Astrocyte (in vitro differentiated cells and primary cell): ENCODE results near the gene PDZRN4. TPM values are rescaled to one million over a fixed set of nuclear protein-coding genes. Genes with fewer than 3 reads are reported as not detected.
"Not testable (repeated sequence)": the region's sequence is repeated elsewhere in the genome, so short reads cannot be mapped to it uniquely, and the experiment has no call there.

Experiments
- DNase-seq: peaks from one replicate; pipeline ENCODE4 v3.0.0-alpha.2; 2010; ENCODE audit warnings: low read depth
- FAIRE-seq: peaks from 2 replicates; lab custom pipeline; 2011; peaks lifted over from hg19 to GRCh38; lab: Jason Lieb, UNC
- H2AFZ ChIP-seq: 2 replicates; pipeline ENCODE4 v1.6.0; 2012; ENCODE audit warnings: low read depth, low read length, inconsistent platforms
- H3K27ac ChIP-seq: 2 replicates; pipeline ENCODE4 v1.5.1; 2011; ENCODE audit warnings: low read depth, low read length, inconsistent platforms
- H3K27me3 ChIP-seq: 2 replicates; pipeline ENCODE4 v1.6.0; 2011; ENCODE audit warnings: low read length, inconsistent platforms; ENCODE audit not compliant: insufficient read depth
- H3K36me3 ChIP-seq: 2 replicates; pipeline ENCODE4 v1.5.1; 2011; ENCODE audit warnings: low read length, inconsistent platforms; ENCODE audit not compliant: insufficient read depth
- H3K4me1 ChIP-seq: 2 replicates; pipeline ENCODE4 v1.5.1; 2011; ENCODE audit warnings: low read length, inconsistent platforms; ENCODE audit not compliant: insufficient read depth
- H3K4me2 ChIP-seq: 2 replicates; pipeline ENCODE4 v1.6.0; 2012; ENCODE audit warnings: low read length, inconsistent platforms
- H3K4me3 ChIP-seq: 2 replicates; pipeline ENCODE4 v1.5.1; 2011; ENCODE audit warnings: low read depth, mild to moderate bottlenecking, low read length, inconsistent platforms; ENCODE audit not compliant: insufficient read depth
- H3K79me2 ChIP-seq: 2 replicates; pipeline ENCODE4 v1.6.0; 2012; ENCODE audit warnings: mild to moderate bottlenecking, low read length, inconsistent platforms; ENCODE audit not compliant: insufficient read depth
- H3K9ac ChIP-seq: 2 replicates; pipeline ENCODE4 v1.6.0; 2012; ENCODE audit warnings: mild to moderate bottlenecking, low read length, inconsistent platforms
- H3K9me3 ChIP-seq: 2 replicates; pipeline ENCODE4 v1.5.1; 2012; ENCODE audit warnings: low read depth, mild to moderate bottlenecking, low read length, inconsistent platforms; ENCODE audit not compliant: insufficient read depth
- H4K20me1 ChIP-seq: 2 replicates; pipeline ENCODE4 v1.6.0; 2012; ENCODE audit warnings: low read length, inconsistent platforms; ENCODE audit not compliant: insufficient read depth
- H3K27ac Mint-ChIP-seq: one replicate; pipeline ENCODE4 v1.8.0; 2021; ENCODE audit warnings: mild to moderate bottlenecking, mixed read lengths; ENCODE audit not compliant: unreplicated experiment
- H3K27me3 Mint-ChIP-seq: one replicate; pipeline ENCODE4 v1.8.0; 2021; ENCODE audit warnings: low read depth, mixed read lengths; ENCODE audit not compliant: unreplicated experiment
- H3K36me3 Mint-ChIP-seq: one replicate; pipeline ENCODE4 v1.8.0; 2021; ENCODE audit warnings: low read depth, mixed read lengths; ENCODE audit not compliant: unreplicated experiment
- H3K4me1 Mint-ChIP-seq: one replicate; pipeline ENCODE4 v1.8.0; 2021; ENCODE audit warnings: low read depth, mixed read lengths; ENCODE audit not compliant: unreplicated experiment
- H3K4me3 Mint-ChIP-seq: one replicate; pipeline ENCODE4 v1.8.0; 2021; ENCODE audit warnings: mild to moderate bottlenecking, moderate library complexity, mixed read lengths; ENCODE audit not compliant: unreplicated experiment
- H3K9me3 Mint-ChIP-seq: one replicate; pipeline ENCODE4 v1.8.0; 2021; ENCODE audit warnings: mild to moderate bottlenecking, mixed read lengths; ENCODE audit not compliant: unreplicated experiment
- EZH2 ChIP-seq: IDR thresholded peaks from 2 replicates; pipeline ENCODE4 v1.6.1; 2012; ENCODE audit warnings: mild to moderate bottlenecking, low read length, inconsistent platforms; ENCODE audit not compliant: insufficient read depth
- total RNA-seq: library from RNA; stranded (reverse); gene quantifications from 2 replicates; pipeline ENCODE4 v1.2.1, GENCODE V29; 2021
- TF ChIP-seq, protein P1 (sequence below): IDR thresholded peaks from 2 replicates; pipeline ENCODE4 v1.5.1; 2011; ENCODE audit warnings: low read depth, mild to moderate bottlenecking, inconsistent platforms, low read length, moderate library complexity; ENCODE audit not compliant: insufficient read depth

The PDZRN4 gene
- total RNA-seq, 1 donor from 2014 or later = not detected

GRCh38 chr12:41280341-41281095 is 92.4 kb downstream of the PDZRN4 start:
- not testable (repeated sequence) for H3K9me3 Mint-ChIP-seq, H3K27ac ChIP-seq, H3K27me3 ChIP-seq, H2AFZ ChIP-seq, H3K36me3 Mint-ChIP-seq, H3K27me3 Mint-ChIP-seq, H3K9ac ChIP-seq, H3K4me3 Mint-ChIP-seq, H4K20me1 ChIP-seq, H3K79me2 ChIP-seq, FAIRE-seq, DNase-seq, H3K9me3 ChIP-seq, H3K4me1 Mint-ChIP-seq, H3K27ac Mint-ChIP-seq, H3K4me1 ChIP-seq, H3K4me3 ChIP-seq, H3K4me2 ChIP-seq, H3K36me3 ChIP-seq

GRCh38 chr12:41285470-41285869 is 97.3 kb downstream of the PDZRN4 start:
- H3K79me2 ChIP-seq, H3K27ac Mint-ChIP-seq, H3K4me1 Mint-ChIP-seq, H3K27me3 ChIP-seq, H3K27ac ChIP-seq, H3K4me2 ChIP-seq, H3K4me1 ChIP-seq, H4K20me1 ChIP-seq, H3K9me3 ChIP-seq, FAIRE-seq, H2AFZ ChIP-seq, H3K36me3 Mint-ChIP-seq, H3K36me3 ChIP-seq, H3K4me3 ChIP-seq, H3K27me3 Mint-ChIP-seq, DNase-seq, H3K9ac ChIP-seq, H3K9me3 Mint-ChIP-seq, H3K4me3 Mint-ChIP-seq: not testable (repeated sequence)

- H2AFZ ChIP-seq = no peak overlapping the region
- no peaks in the 10 kb centered on the region for H3K27me3 Mint-ChIP-seq
- H3K4me2 ChIP-seq = no peak overlapping the region
- no peaks in the 10 kb centered on the region for H3K36me3 ChIP-seq
- no peak overlapping the region for H3K9ac ChIP-seq
- no peaks in the 10 kb centered on the region for H3K36me3 Mint-ChIP-seq
- no peak overlapping the region for H3K27ac ChIP-seq
- H3K4me3 Mint-ChIP-seq = no peak overlapping the region
- no peaks in the 10 kb centered on the region for H3K27me3 ChIP-seq
- no peaks in the 10 kb centered on the region for H3K79me2 ChIP-seq
- no peaks in the 10 kb centered on the region for H4K20me1 ChIP-seq
- DNase-seq (no peak), FAIRE-seq (no peak)
- TF ChIP-seq EZH2 = no peak
- TF ChIP-seq, protein P1, sequence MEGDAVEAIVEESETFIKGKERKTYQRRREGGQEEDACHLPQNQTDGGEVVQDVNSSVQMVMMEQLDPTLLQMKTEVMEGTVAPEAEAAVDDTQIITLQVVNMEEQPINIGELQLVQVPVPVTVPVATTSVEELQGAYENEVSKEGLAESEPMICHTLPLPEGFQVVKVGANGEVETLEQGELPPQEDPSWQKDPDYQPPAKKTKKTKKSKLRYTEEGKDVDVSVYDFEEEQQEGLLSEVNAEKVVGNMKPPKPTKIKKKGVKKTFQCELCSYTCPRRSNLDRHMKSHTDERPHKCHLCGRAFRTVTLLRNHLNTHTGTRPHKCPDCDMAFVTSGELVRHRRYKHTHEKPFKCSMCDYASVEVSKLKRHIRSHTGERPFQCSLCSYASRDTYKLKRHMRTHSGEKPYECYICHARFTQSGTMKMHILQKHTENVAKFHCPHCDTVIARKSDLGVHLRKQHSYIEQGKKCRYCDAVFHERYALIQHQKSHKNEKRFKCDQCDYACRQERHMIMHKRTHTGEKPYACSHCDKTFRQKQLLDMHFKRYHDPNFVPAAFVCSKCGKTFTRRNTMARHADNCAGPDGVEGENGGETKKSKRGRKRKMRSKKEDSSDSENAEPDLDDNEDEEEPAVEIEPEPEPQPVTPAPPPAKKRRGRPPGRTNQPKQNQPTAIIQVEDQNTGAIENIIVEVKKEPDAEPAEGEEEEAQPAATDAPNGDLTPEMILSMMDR = no peak
- no peaks in the 10 kb centered on the region for H3K9me3 ChIP-seq
- H3K4me3 ChIP-seq = no peak overlapping the region
- no peak overlapping the region for H3K27ac Mint-ChIP-seq
- no peaks in the 10 kb centered on the region for H3K4me1 ChIP-seq
- H3K9me3 Mint-ChIP-seq = no peaks in the 10 kb centered on the region
- H3K4me1 Mint-ChIP-seq = no peaks in the 10 kb centered on the region
Observed at GRCh38 chr12:41286426-41286825, 98.3 kb downstream of the PDZRN4 start.
